ENCODE results near the gene DPYSL4. TPM values are rescaled to one million over a fixed set of nuclear protein-coding genes. Genes with fewer than 3 reads are reported as not detected.

DPYSL4 gene
- total RNA-seq, 1 experiment from 2014 or later: 26.3 TPM

DNA sequence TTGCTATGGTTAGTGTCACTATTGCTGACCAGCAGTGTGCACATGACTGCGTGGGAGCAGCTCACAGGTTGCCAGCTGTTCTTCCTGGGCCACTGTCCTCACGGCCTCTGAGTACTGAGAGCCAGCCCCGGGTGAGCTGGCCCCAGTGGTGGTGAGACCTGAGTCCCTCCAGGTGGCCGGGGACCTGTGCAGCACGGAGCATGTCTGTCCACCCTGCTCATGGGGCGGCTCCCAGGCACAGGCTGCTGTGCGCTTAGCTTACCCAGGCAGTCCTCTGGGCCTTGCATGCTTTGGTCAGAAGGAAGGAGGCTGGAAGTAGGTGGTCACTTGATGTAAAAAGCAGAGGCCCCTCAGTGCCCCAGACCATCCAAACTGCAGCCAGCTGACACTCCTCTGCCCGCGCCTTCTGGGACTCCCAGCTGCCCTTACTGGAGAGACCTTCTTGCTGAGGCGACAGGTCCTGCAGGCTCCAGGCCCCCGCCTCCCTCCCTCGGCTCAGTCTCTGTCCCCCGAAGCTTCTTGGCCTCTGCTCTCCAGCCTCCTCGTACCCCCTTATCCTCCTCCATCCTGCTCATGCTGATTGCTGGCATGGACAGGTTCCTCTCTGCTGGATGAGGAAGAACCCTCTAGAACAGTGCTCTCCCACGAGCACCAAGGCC, 30.9 kb upstream of the DPYSL4 start:
- Histone ChIP-seq H2BK15ac (ENCODE audit: low read depth, low read length) (no peak overlapping the region), H2BK5ac (ENCODE audit: insufficient read length, low read length) (no peak overlapping the region), H3K9ac (ENCODE audit: extremely low read depth, insufficient read length, low read length) (no peak overlapping the region), H3K4me2 (ENCODE audit: insufficient read depth, insufficient read length, low read length) (no peak overlapping the region), H3K79me1 (ENCODE audit: insufficient read depth, low read depth, low read length, poor library complexity, severe bottlenecking) (no peaks in the 10 kb centered on the region), H3K79me2 (ENCODE audit: insufficient read depth, low read length) (no peaks in the 10 kb centered on the region), H4K20me1 (ENCODE audit: control insufficient read depth, insufficient read depth, insufficient read length) (no peaks in the 10 kb centered on the region), H3K4me1 (ENCODE audit: insufficient read depth, low read length) (no peaks in the 10 kb centered on the region), H3K27me3 (ENCODE audit: insufficient read depth, low read length) (no peaks in the 10 kb centered on the region), H3K14ac (ENCODE audit: insufficient read depth, low read length) (no peak overlapping the region), H4K91ac (ENCODE audit: insufficient read length, low read depth, low read length) (no peak overlapping the region), H2BK20ac (ENCODE audit: low read depth, low read length, poor library complexity, severe bottlenecking) (no peak overlapping the region), H4K5ac (ENCODE audit: insufficient read length, low read depth, low read length) (no peak overlapping the region), H3K18ac (ENCODE audit: insufficient read length, low read depth, low read length) (no peak overlapping the region), H3K27ac (ENCODE audit: insufficient read length, low read depth, low read length) (no peak overlapping the region), H3T11ph (ENCODE audit: low read length) (no peak overlapping the region), H3K9me3 (ENCODE audit: control insufficient read depth, low read depth, low read length) (no peaks in the 10 kb centered on the region), H3K23ac (ENCODE audit: insufficient read length, low read depth, low read length) (no peak overlapping the region), H2AFZ (ENCODE audit: low read length) (no peak overlapping the region), H3K56ac (ENCODE audit: insufficient read length, low read depth, low read length) (no peak overlapping the region), H2BK12ac (ENCODE audit: insufficient read length, low read depth, low read length) (no peak overlapping the region), H2AK5ac (ENCODE audit: insufficient read length, low read length) (no peak overlapping the region), H4K8ac (replicated peaks; ENCODE audit: insufficient read length, low read depth, low read length) (no peak overlapping the region), H3K23me2 (ENCODE audit: insufficient read length, low read depth, low read length, poor library complexity, severe bottlenecking) (no peaks in the 10 kb centered on the region), H3K4ac (ENCODE audit: low read depth, low read length) (no peak overlapping the region), H2BK120ac (ENCODE audit: low read depth, low read length, poor library complexity, severe bottlenecking) (no peak overlapping the region)
- Mint-ChIP-seq H3K27me3 (ENCODE audit: low read depth) (no peaks in the 10 kb centered on the region), H3K9me3 (peaks cover 0 to 5% of the 10 kb centered on the region in 2 experiments; a peak in 4 of 5 replicates), H3K36me3 (ENCODE audit: insufficient read depth in 1 of 3, low read depth in 3 of 3) (no peaks in the 10 kb centered on the region; a peak in 1 of 7 replicates), H3K27ac (no peak overlapping the region), H3K4me3 (no peak overlapping the region), H3K4me1 (peaks cover 0 to 3% of the 10 kb centered on the region in 2 experiments; a peak in 1 of 4 replicates)
- no peak for DNase-seq
- TF ChIP-seq, protein P1, sequence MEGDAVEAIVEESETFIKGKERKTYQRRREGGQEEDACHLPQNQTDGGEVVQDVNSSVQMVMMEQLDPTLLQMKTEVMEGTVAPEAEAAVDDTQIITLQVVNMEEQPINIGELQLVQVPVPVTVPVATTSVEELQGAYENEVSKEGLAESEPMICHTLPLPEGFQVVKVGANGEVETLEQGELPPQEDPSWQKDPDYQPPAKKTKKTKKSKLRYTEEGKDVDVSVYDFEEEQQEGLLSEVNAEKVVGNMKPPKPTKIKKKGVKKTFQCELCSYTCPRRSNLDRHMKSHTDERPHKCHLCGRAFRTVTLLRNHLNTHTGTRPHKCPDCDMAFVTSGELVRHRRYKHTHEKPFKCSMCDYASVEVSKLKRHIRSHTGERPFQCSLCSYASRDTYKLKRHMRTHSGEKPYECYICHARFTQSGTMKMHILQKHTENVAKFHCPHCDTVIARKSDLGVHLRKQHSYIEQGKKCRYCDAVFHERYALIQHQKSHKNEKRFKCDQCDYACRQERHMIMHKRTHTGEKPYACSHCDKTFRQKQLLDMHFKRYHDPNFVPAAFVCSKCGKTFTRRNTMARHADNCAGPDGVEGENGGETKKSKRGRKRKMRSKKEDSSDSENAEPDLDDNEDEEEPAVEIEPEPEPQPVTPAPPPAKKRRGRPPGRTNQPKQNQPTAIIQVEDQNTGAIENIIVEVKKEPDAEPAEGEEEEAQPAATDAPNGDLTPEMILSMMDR (conservative IDR thresholded peaks at IDR 0.05): no peak
- WGBS (ENCODE audit: extremely low coverage, insufficient read length, low lambda C conversion rate): no CpG with 5 or more reads among the region's 15 CpGs

Measured in H9 (cell line).